Osteocyte (in vitro differentiated cells): ENCODE data around the gene LGMN. TPM values are rescaled to one million over a fixed set of nuclear protein-coding genes. Genes with fewer than 3 reads are reported as not detected.

Source experiments
- DNase-seq: peaks from one replicate; pipeline ENCODE4 v3.0.0; 2021; ENCODE audit warnings: mixed read lengths; ENCODE audit not compliant: unreplicated experiment; ENCODE audit errors: extremely low spot score
- H3K27ac Mint-ChIP-seq: one replicate; pipeline ENCODE4 v1.8.0; 2021; ENCODE audit warnings: mild to moderate bottlenecking, mixed read lengths; ENCODE audit not compliant: unreplicated experiment
- H3K27me3 Mint-ChIP-seq: one replicate; pipeline ENCODE4 v1.8.0; 2021; ENCODE audit warnings: mixed read lengths; ENCODE audit not compliant: unreplicated experiment
- H3K36me3 Mint-ChIP-seq: one replicate; pipeline ENCODE4 v1.8.0; 2021; ENCODE audit warnings: mixed read lengths; ENCODE audit not compliant: unreplicated experiment
- H3K4me1 Mint-ChIP-seq: one replicate; pipeline ENCODE4 v1.8.0; 2021; ENCODE audit warnings: mixed read lengths; ENCODE audit not compliant: unreplicated experiment
- H3K4me3 Mint-ChIP-seq: one replicate; pipeline ENCODE4 v1.8.0; 2021; ENCODE audit warnings: mild to moderate bottlenecking, moderate library complexity, mixed read lengths; ENCODE audit not compliant: unreplicated experiment
- H3K9me3 Mint-ChIP-seq: one replicate; pipeline ENCODE4 v1.8.0; 2021; ENCODE audit warnings: mixed read lengths; ENCODE audit not compliant: unreplicated experiment
- total RNA-seq: library from RNA; stranded (reverse); gene quantifications from 2 replicates; pipeline ENCODE4 v1.2.1, GENCODE V29; 2021
- TF ChIP-seq, protein P1 (sequence below): fragments of 200-600 bp; sonication (generic); IDR thresholded peaks from 2 replicates; pipeline ENCODE4 v1.5.0; 2021; ENCODE audit warnings: antibody characterized with exemption, mild to moderate bottlenecking, moderate library complexity

The LGMN gene
- total RNA-seq, 1 donor from 2014 or later = 66.3 TPM

DNA sequence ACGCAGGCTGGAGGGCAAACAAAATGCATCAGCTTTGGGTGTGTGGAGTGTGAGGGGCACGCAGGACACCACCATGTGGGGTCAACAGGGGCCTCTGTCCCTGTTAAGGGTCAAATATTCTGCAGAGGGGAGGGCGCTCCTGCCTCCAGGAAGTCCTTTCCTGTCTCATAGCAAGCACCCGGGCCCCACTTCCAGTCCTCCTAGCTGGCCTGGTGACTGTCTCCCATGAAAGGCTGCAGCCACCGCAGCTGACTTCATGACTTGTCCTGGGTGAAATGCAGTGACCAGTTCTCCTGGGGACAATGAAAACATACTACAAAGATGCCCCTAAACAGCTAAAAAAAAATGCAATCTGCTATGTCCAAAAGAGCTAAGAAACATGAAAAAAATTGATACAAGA, 53.6 kb downstream of the LGMN start:
- H3K27me3 Mint-ChIP-seq = peaks cover 11% of the 10 kb centered on the region
- TF ChIP-seq, protein P1, sequence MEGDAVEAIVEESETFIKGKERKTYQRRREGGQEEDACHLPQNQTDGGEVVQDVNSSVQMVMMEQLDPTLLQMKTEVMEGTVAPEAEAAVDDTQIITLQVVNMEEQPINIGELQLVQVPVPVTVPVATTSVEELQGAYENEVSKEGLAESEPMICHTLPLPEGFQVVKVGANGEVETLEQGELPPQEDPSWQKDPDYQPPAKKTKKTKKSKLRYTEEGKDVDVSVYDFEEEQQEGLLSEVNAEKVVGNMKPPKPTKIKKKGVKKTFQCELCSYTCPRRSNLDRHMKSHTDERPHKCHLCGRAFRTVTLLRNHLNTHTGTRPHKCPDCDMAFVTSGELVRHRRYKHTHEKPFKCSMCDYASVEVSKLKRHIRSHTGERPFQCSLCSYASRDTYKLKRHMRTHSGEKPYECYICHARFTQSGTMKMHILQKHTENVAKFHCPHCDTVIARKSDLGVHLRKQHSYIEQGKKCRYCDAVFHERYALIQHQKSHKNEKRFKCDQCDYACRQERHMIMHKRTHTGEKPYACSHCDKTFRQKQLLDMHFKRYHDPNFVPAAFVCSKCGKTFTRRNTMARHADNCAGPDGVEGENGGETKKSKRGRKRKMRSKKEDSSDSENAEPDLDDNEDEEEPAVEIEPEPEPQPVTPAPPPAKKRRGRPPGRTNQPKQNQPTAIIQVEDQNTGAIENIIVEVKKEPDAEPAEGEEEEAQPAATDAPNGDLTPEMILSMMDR = no peak
- H3K9me3 Mint-ChIP-seq = no peaks in the 10 kb centered on the region
- no peaks in the 10 kb centered on the region for H3K4me1 Mint-ChIP-seq
- H3K4me3 Mint-ChIP-seq = no peak overlapping the region
- DNase-seq = no peak
- H3K36me3 Mint-ChIP-seq = no peaks in the 10 kb centered on the region
- no peak overlapping the region for H3K27ac Mint-ChIP-seq

DNA sequence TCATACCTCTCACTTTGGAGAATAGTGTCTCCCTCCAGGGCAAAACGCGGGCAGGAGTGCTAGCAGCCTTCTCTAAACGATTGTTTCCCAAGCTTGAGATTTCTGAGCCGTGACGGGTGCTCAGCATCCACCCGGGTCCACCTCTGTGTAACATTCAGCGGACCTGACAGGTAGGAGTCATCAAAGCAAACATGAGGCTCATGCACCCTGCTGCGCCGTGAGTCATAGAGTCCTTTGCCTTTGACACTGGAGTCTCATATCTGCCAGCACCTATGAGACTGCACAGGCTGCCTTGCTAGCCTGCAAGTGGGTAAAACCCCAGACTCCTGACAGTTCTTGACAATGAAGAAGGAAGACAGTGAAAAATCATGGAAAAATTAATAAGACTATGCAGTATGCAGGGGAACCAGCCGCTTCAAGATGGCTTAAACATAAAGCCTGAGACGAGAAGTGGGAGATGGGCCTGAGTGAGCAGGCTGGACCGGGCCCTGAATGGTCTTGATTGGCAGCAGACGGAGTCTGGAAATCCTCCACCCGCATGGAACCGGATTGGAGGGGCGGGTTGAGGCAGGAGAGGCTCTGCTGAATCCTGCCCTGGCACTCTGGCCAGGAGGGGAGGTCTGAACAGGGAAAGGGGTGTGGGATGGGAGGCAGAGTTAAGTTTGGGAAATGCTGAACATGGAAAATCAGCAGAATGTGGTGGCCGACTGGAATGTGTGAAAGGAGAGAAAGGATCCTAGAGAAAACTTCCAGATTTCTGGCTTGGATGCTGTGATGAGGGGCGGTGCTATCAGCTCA, 54.2 kb downstream of the LGMN start:
- peaks cover 11% of the 10 kb centered on the region for H3K27me3 Mint-ChIP-seq
- TF ChIP-seq, protein P1 = no peak
- H3K36me3 Mint-ChIP-seq = no peaks in the 10 kb centered on the region
- no peaks in the 10 kb centered on the region for H3K9me3 Mint-ChIP-seq
- H3K4me3 Mint-ChIP-seq = no peak overlapping the region
- DNase-seq = no peak
- H3K4me1 Mint-ChIP-seq = no peaks in the 10 kb centered on the region
- no peak overlapping the region for H3K27ac Mint-ChIP-seq

DNA sequence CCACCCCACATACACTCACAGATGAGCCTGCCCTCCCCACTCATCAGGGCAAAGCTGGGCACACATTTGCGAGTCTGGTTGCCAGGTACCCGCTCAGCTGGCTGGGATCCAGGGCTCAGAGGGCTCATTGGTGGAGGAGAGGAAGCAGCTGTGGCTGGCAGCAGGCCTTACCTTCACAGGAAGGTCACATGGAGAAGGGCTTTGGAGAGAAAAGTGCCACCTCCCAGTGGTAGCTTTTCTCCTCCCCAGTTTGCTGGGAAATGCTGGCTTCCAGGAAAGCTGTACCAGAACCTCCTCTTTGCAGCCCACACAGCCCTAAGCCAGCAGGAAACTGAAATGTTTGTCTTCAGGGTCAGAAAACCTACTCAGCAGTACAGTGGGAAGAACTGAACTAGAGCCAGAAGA, 55.6 kb downstream of the LGMN start:
- H3K27me3 Mint-ChIP-seq = peaks cover 11% of the 10 kb centered on the region
- no peak overlapping the region for H3K27ac Mint-ChIP-seq
- H3K9me3 Mint-ChIP-seq = no peaks in the 10 kb centered on the region
- H3K4me1 Mint-ChIP-seq = no peaks in the 10 kb centered on the region
- no peak overlapping the region for H3K4me3 Mint-ChIP-seq
- no peaks in the 10 kb centered on the region for H3K36me3 Mint-ChIP-seq
- DNase-seq = no peak
- TF ChIP-seq, protein P1 = no peak

DNA sequence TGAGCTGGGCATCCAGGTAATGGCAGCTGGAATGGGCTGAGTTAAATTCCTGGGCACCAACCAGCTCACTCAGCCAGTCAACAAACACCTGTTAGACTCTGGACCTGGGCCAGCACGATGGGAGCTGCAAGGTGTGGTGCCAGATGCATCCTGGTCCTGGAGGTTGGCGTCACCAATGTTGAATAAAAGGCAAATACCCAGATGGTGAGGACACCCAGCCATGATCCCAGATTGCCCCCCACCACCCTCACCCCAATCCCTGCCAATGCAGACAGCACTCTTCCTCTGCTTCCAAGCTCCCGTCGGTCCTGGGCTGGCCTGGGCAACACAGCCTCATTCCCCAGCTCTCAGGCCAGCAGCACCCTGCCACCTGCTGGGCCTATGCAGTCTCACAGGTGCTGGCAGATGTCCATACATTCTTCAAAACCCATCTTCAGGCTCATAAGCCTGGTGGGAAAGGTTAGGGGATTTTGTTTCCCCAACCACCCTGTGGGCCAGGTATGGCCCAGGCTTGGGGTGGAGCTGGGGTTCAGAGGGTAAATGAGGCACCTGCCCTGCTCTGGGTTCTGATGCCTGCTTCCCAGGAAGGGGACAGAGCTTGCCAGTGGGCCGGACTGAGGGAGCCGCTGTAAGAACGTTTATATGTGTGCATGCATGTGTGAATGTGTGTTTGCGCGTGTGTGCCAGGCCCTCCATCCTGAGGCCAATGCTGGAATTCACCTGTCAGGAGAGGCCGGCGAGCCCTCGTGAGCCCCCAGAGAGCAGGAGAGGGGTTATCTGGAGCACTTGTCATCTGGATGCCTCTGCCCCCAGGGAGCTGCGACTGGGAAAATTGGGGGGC, 58.0 kb downstream of the LGMN start:
- DNase-seq = no peak
- Mint-ChIP-seq H3K36me3 (peaks cover 3% of the 10 kb centered on the region), H3K9me3 (no peaks in the 10 kb centered on the region), H3K4me3 (no peak overlapping the region), H3K4me1 (peaks cover 1% of the 10 kb centered on the region), H3K27ac (no peak overlapping the region), H3K27me3 (no peaks in the 10 kb centered on the region)
- TF ChIP-seq, protein P1 = peak; percentile 43
